Breast epithelium (tissue), 3 donors: Measurements from ENCODE around the gene DHCR24.

Source experiments
- CTCF ChIP-seq, 3 donors: fragments of 450-650 bp; IDR thresholded peaks; one replicate each; pipeline ENCODE4 v1.5.1; 2016 to 2017; ENCODE audit warnings: antibody characterized with exemption in 3 of 3, mild to moderate bottlenecking in 3 of 3, moderate library complexity in 3 of 3
- POLR2A ChIP-seq: fragments of 450-650 bp; IDR thresholded peaks from one replicate; pipeline ENCODE4 v1.6.1; 2016; ENCODE audit warnings: antibody characterized with exemption, mild to moderate bottlenecking, moderate library complexity

- TF ChIP-seq POLR2A (no peak), CTCF (IDR thresholded peaks at IDR 0.05) (no peak)
Observed at GRCh38 chr1:54884768-54885167, 2.2 kb downstream of the DHCR24 start.
